Subcutaneous abdominal adipose tissue (tissue), 5 donors: ENCODE data around the gene MMP20.

Experiments used
- H3K27ac ChIP-seq: one replicate; pipeline ENCODE4 v1.7.0; 2013; ENCODE audit warnings: low read depth, mild to moderate bottlenecking, inconsistent platforms, low read length, moderate library complexity
- H3K27me3 ChIP-seq, 5 donors: one replicate each; pipeline ENCODE4 v1.7.0; 2013; ENCODE audit warnings: low read length in 5 of 5, inconsistent platforms in 1 of 5; ENCODE audit not compliant: control insufficient read depth in 5 of 5, insufficient read depth in 4 of 5
- H3K36me3 ChIP-seq, 5 donors: one replicate each; pipeline ENCODE4 v1.7.0; 2013; ENCODE audit warnings: low read length in 5 of 5; ENCODE audit not compliant: control insufficient read depth in 5 of 5, insufficient read depth in 5 of 5
- H3K4me1 ChIP-seq, 5 donors: one replicate each; pipeline ENCODE4 v1.7.0; 2013; ENCODE audit warnings: low read length in 5 of 5, mild to moderate bottlenecking in 3 of 5, moderate library complexity in 1 of 5; ENCODE audit not compliant: control insufficient read depth in 5 of 5, insufficient read depth in 5 of 5
- H3K4me3 ChIP-seq, 5 donors: one replicate each; pipeline ENCODE4 v1.7.0; 2013; ENCODE audit warnings: low read length in 5 of 5, low read depth in 1 of 5
- H3K9ac ChIP-seq, 5 donors: one replicate each; pipeline ENCODE4 v1.7.0; 2013; ENCODE audit warnings: low read length in 5 of 5, mild to moderate bottlenecking in 4 of 5, moderate library complexity in 3 of 5
- H3K9me3 ChIP-seq, 5 donors: one replicate each; pipeline ENCODE4 v1.7.0; 2013; ENCODE audit warnings: low read length in 5 of 5; ENCODE audit not compliant: control insufficient read depth in 5 of 5
- donor health status: healthy.
- donor health status: healthy.
- donor health status: healthy.
- donor health status: healthy.
- donor health status: healthy.

MMP20 gene

DNA sequence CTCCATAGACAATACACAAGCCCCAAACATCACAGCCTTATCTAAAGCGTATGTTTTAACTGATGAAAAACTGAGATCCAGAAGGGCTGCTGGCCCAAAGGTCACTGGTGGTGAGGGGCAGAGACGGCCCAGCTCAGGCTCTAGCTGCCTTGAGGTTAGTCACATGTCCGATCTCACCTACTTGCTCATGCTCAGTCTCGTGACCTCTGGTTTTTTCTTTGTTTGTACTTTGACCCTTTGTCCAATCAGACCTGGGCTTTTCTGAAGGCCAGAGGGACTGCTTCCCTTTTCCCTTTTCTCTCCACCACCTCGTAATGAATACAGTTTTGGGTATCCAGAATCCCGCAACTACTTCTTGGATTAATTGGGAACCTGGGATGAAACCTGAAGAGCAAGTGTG is 28.6 kb downstream of the MMP20 start:
- Histone ChIP-seq H3K27me3 (no peaks in the 10 kb centered on the region), H3K4me1 (no peaks in the 10 kb centered on the region), H3K9me3 (no peaks in the 10 kb centered on the region), H3K27ac (no peak overlapping the region), H3K9ac (no peak overlapping the region), H3K36me3 (no peaks in the 10 kb centered on the region), H3K4me3 (no peak overlapping the region)

DNA sequence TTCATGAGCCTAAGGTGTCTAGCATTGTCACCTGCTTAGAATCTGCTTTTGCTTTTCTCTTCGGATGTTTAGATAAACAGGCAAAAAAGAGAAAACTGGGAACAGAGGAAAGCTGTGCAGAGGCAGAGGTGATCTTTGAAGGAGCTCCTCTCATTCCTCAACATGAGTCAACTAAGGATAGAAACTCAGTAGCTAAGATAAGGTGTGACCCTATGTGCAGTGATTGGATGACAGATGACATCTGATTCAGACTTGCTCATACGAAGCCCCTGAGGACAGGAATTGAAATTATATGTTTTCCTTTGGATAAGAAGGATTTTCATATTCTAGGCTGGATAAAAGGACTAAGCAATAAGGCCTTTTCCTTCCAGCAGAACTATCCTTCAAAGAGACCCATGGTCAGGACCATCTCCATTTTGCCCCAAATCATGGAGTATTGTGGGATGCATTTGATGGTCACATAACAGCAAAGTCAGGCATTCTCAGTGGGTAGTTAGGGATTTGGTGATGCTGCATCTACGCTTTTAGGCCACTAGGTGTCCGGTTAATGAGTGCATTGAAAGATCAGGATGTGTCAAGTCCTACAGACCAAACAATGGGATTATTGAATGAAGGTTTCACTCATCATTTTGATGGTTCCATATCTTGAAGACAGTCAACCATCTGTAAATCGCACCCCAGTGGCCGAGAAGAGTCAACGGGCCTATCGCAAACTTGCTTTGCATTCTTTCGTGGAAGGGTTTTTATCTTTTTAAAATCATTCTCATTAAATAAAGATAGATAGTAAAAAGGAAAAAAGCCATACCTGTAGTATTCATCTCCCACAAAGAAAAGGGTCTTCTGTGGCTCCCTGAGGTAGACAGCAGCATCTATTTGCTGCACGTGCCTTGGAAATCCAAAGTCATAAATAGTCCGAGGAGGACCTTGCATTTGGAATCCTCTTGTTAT is 32.2 kb downstream of the MMP20 start:
- Histone ChIP-seq H3K9me3 (no peaks in the 10 kb centered on the region), H3K36me3 (no peaks in the 10 kb centered on the region), H3K4me1 (no peaks in the 10 kb centered on the region), H3K27me3 (no peaks in the 10 kb centered on the region), H3K4me3 (no peak overlapping the region), H3K27ac (no peak overlapping the region), H3K9ac (no peak overlapping the region)

DNA sequence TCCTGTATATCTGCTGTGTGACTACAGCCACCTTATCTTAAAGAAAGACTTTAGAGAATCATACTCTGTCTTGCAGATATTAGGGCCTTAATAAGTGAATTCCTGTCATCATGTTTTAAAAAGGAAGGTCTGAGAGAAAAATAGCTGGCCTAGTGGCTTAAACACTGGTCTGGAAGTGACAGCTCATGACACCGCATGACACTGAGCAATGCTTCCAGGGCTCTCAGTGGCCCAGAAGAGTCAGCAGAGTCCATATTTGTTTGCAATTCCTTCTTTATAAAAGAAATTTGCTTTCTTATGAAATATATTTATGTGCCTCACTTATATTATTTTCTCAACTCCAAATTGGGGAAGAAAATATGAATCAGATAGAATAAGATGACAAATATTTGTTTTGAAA is 33.0 kb downstream of the MMP20 start:
- Histone ChIP-seq H3K9ac (no peak overlapping the region), H3K36me3 (no peaks in the 10 kb centered on the region), H3K27me3 (no peaks in the 10 kb centered on the region), H3K9me3 (peaks cover 0 to 7% (median 2%) of the 10 kb centered on the region in 5 donors), H3K27ac (no peak overlapping the region), H3K4me1 (no peaks in the 10 kb centered on the region), H3K4me3 (no peak overlapping the region)

DNA sequence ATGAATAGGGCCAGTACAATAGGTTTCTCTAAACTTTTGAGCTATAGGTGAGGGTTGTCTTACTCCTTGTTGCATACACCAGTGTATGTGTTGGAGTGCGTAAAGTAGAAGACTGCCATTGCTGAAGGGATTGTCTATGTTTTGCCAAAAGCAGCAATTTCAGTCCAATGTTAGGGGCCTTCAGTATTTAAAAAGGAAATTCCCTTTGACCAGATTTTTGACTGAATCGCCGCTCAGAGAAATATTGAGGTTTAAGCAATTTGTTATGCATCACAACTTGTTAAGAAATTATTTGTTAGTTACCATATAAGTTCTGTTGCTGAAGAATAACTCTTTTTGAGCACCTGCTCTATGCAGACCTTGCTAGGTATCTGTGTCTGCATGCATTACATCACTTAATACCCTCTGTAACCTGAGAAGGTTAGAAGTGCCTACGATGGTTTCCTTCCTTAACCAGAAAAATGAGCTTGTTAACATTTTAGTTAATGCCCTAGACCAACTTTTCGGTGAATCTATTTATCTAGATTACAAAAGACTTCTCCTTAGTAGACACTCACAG is 33.9 kb downstream of the MMP20 start:
- Histone ChIP-seq H3K4me3 (no peak overlapping the region), H3K9ac (no peak overlapping the region), H3K9me3 (peaks cover 0 to 7% (median 3%) of the 10 kb centered on the region in 5 donors), H3K4me1 (no peaks in the 10 kb centered on the region), H3K27me3 (no peaks in the 10 kb centered on the region), H3K27ac (no peak overlapping the region), H3K36me3 (no peaks in the 10 kb centered on the region)

DNA sequence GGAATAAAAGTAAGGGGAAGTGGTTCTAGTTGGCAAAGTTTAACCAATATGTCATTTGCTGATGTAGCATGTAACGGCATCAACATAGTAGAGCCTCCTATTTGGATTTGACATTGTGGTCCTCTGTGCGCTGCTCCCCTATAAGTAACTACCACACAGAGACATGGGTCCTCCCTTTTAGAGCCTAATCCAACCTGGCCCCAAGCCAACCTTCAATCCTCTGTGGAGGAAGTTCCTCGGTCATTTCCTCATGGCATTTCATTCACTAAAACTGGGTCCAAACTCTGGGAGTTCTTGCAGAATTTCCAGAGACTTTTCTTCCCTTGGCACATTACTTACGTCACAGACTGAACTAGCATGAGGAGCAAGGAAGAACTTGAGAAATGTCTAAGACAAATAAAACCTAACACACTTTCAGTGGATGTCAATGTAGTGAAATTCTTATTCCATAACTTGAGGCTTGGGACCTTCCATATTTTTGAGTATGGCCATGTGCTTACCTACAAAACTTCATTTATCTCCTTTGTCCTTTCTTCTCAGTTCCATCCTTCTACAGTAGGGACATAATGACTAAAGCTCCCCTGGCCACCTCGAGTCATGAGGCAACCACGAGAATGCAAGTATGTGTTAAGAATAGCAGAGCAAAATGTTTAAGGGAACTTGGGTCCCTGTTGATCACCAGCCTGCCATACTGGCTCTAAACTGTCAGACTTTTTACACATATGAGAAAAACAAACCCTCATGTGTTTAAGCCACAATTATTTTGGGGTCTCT is 34.7 kb downstream of the MMP20 start:
- H3K4me3 ChIP-seq = no peak overlapping the region
- H3K27me3 ChIP-seq = no peaks in the 10 kb centered on the region
- H3K27ac ChIP-seq = no peak overlapping the region
- no peaks in the 10 kb centered on the region for H3K4me1 ChIP-seq
- H3K9me3 ChIP-seq = peaks cover 0 to 7% (median 3%) of the 10 kb centered on the region in 5 donors
- H3K36me3 ChIP-seq = no peaks in the 10 kb centered on the region
- no peak overlapping the region for H3K9ac ChIP-seq

DNA sequence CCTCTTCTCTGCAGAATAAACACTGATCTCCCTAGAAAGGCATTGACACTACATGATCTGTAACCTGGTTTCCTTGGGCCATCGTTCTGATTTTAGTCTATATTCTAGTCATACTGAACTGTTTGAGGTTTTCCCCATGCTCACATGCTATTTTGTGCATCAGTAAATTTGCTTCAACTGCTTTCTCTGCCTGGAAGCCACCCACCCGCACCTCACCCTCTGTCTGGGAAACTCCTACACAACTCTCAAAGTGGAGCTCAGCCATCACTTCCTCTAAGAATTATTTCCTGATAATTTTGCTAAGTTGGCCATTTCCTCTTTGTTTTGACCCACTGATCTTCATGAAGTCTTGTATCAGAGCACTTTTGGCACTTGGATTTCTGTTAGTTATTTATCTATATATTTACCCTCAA is 36.1 kb downstream of the MMP20 start:
- H3K9me3 ChIP-seq = peaks cover 0 to 7% (median 3%) of the 10 kb centered on the region in 5 donors
- H3K27me3 ChIP-seq = no peaks in the 10 kb centered on the region
- H3K9ac ChIP-seq = no peak overlapping the region
- H3K4me3 ChIP-seq = no peak overlapping the region
- no peaks in the 10 kb centered on the region for H3K36me3 ChIP-seq
- H3K4me1 ChIP-seq = no peaks in the 10 kb centered on the region
- H3K27ac ChIP-seq = no peak overlapping the region

DNA sequence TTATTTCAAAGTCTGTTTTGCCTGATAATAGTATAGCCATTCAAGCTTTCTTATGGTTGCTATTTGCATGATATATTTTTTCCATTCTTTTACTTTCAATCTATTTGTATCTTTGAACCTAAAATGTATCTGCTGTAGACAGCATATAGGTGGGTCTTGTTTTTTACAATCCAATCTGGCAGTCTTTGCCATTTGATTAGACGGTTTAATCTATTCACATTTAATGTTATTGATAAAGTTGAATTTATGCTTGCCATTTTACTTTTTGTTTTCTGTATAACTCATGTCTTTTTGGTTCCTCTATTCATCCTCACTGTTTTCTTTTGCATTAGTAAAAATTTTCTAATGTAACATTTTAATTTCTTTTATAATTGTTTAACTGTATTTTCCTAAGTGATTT is 37.4 kb downstream of the MMP20 start:
- Histone ChIP-seq H3K4me1 (no peaks in the 10 kb centered on the region), H3K27ac (no peak overlapping the region), H3K27me3 (no peaks in the 10 kb centered on the region), H3K9ac (no peak overlapping the region), H3K4me3 (no peak overlapping the region), H3K9me3 (peaks cover 0 to 7% (median 3%) of the 10 kb centered on the region in 5 donors), H3K36me3 (no peaks in the 10 kb centered on the region)

DNA sequence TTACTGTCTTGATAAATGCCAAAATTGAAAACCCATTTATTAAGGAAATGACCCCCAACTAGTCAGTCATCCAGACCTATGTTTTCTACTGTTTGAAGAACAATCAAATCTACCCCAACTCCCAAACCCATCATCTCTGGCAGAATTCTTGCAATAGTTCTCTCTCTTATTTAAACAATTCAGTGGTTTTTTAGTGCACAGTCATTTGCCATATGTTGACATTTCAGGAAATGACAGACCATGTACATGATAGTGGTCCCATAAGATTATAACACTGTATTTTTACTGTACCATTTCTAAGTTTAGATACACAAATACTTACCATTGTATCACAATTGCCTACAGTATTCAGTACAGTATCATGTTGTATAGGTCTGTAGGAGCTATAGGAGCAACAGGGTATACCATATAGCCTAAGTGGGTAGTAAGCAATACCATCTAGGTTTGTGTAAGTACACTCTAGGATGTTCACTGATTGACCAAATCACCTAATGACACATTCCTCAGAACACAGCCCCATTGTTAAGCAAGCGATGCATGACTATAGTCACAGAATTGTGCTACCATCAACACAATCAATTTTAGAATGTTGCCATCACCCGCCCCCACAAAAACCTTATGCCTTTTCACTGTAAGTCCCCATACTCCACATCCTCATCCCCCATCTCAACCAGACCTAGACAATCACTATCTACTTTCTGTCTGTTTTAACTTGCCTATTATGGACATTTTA is 41.8 kb downstream of the MMP20 start:
- Histone ChIP-seq H3K9ac (no peak overlapping the region), H3K27me3 (no peaks in the 10 kb centered on the region), H3K27ac (no peak overlapping the region), H3K9me3 (peaks cover 0 to 7% (median 3%) of the 10 kb centered on the region in 5 donors), H3K4me3 (no peak overlapping the region), H3K36me3 (no peaks in the 10 kb centered on the region), H3K4me1 (no peaks in the 10 kb centered on the region)

DNA sequence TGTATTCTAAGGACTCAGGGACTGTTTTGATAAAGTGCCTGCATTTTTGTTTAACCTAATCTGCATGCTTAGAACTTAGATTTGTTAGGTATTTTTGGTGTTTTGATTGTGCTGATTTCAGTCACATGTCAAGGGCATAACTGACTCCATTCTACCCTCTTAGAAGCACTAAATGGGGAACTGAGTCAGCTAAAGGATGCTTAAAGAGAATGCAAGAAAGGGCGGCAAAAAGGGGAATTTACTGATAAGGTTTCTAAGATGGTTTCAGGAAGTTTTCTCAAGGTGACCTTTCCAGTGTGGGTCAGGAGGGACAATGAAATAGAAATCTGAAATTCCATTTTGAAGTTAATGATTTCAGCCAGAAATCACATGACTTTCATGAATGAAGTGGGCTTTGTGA is 43.0 kb downstream of the MMP20 start:
- Histone ChIP-seq H3K27ac (no peak overlapping the region), H3K9me3 (peaks cover 0 to 1% (median 0%) of the 10 kb centered on the region in 5 donors), H3K4me3 (no peak overlapping the region), H3K9ac (no peak overlapping the region), H3K36me3 (no peaks in the 10 kb centered on the region), H3K27me3 (no peaks in the 10 kb centered on the region), H3K4me1 (no peaks in the 10 kb centered on the region)
